RWPE2 (cell line): ENCODE data around the gene ZNF511.

ENCODE experiments used
- ATAC-seq: fragments of 200-7000 bp; cut with Tn5 transposase; 3 replicates; pipeline ENCODE4 v1.9.1; 2021; ENCODE audit warnings: low read depth
- DNase-seq: peaks from one replicate; pipeline ENCODE4 v3.0.0-alpha.2; 2020; ENCODE audit warnings: low spot score
- H3K27ac ChIP-seq: fragments of 450-650 bp; 2 replicates; pipeline ENCODE4 v1.5.1; 2017; ENCODE audit warnings: mild to moderate bottlenecking; ENCODE audit not compliant: poor library complexity, severe bottlenecking
- H3K27me3 ChIP-seq: fragments of 250-450 bp; sonication (Bioruptor Pico); 2 replicates; pipeline ENCODE4 v1.5.1; 2021; ENCODE audit warnings: mild to moderate bottlenecking, moderate library complexity; ENCODE audit not compliant: insufficient read depth, poor library complexity, severe bottlenecking
- H3K36me3 ChIP-seq: fragments of 250-450 bp; sonication (Bioruptor Pico); 2 replicates; pipeline ENCODE4 v1.5.1; 2020; ENCODE audit warnings: low read depth, mild to moderate bottlenecking, moderate library complexity
- H3K4me1 ChIP-seq: fragments of 250-450 bp; sonication (Bioruptor Pico); 2 replicates; pipeline ENCODE4 v1.5.1; 2021; ENCODE audit warnings: mild to moderate bottlenecking, moderate library complexity; ENCODE audit not compliant: insufficient read depth, poor library complexity, severe bottlenecking
- H3K4me3 ChIP-seq: fragments of 250-450 bp; sonication (Bioruptor Pico); 2 replicates; pipeline ENCODE4 v1.5.1; 2021; ENCODE audit warnings: mild to moderate bottlenecking, moderate library complexity; ENCODE audit not compliant: severe bottlenecking
- H3K9me3 ChIP-seq: fragments of 250-450 bp; sonication (Bioruptor Pico); 2 replicates; pipeline ENCODE4 v1.5.1; 2021; ENCODE audit warnings: mild to moderate bottlenecking, moderate library complexity; ENCODE audit not compliant: severe bottlenecking
- CTCF ChIP-seq: fragments of 450-650 bp; IDR thresholded peaks from one replicate; pipeline ENCODE4 v1.5.1; 2017; ENCODE audit warnings: mild to moderate bottlenecking, moderate library complexity; ENCODE audit not compliant: poor library complexity, severe bottlenecking

ZNF511 gene

DNA sequence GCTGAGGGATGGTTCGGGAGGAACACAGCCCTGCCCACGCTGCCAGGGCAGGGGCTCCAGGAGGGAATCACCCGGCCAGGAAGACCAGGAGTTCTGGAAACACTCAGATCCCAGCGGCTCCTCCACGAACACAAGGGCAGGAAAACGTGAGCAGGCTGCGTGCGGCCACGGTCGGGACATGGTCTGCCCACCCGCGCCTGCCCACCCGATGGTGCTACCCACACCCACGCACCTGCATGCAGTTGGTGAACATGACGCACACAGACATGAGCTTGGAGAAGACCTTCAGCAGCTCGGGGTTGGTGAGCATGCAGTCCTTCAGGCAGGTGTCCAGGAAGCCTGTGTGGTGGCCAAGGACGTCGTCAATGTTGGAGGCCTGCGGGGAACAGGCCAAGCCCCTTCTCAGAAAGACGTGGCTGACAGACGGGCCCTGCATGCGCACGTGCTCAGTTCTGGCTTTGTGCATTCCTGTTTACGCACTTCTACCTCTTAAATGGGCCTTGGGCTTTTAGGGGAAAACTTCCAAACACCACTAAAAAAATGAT, 25.8 kb upstream of the ZNF511 start:
- no peaks in the 10 kb centered on the region for H3K9me3 ChIP-seq
- ATAC-seq (no peak), DNase-seq (no peak)
- H3K4me1 ChIP-seq: peaks cover 18% of the 10 kb centered on the region
- peaks cover 71% of the 10 kb centered on the region for H3K36me3 ChIP-seq
- no peak for TF ChIP-seq CTCF
- no peaks in the 10 kb centered on the region for H3K27me3 ChIP-seq
- H3K27ac ChIP-seq: no peak overlapping the region
- H3K4me3 ChIP-seq: no peak overlapping the region

DNA sequence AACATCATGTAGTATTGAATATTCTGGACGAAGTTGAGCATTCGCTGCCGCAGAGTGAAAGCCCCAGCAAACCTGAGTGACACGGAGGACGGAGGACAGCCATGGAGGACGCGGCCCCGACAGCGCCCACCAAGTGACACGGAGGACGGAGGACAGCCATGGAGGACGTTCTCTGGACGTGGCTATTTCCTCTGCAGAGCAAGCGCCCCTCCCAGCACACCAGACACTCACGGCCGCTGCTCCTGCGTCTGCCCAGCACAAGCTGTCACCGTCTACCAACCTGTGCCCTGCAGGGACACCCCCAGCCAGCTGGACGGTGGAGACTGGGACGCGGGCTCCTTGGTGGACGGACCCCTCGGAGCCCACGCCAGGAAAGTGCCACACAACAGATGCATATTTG, 24.8 kb upstream of the ZNF511 start:
- H3K9me3 ChIP-seq: no peaks in the 10 kb centered on the region
- peaks cover 77% of the 10 kb centered on the region for H3K36me3 ChIP-seq
- TF ChIP-seq CTCF: no peak
- H3K27ac ChIP-seq: no peak overlapping the region
- peaks cover 8% of the 10 kb centered on the region for H3K4me1 ChIP-seq
- H3K4me3 ChIP-seq: no peak overlapping the region
- no peak for DNase-seq
- no peak for ATAC-seq
- H3K27me3 ChIP-seq: no peaks in the 10 kb centered on the region

GRCh38 chr10:133285217-133285616, 23.5 kb upstream of the ZNF511 start:
- Histone ChIP-seq H3K27me3 (no peaks in the 10 kb centered on the region), H3K36me3 (peaks cover 80% of the 10 kb centered on the region), H3K4me1 (no peaks in the 10 kb centered on the region), H3K9me3 (no peaks in the 10 kb centered on the region), H3K4me3 (no peak overlapping the region), H3K27ac (no peak overlapping the region)
- DNase-seq: no peak
- ATAC-seq: no peak
- TF ChIP-seq CTCF: no peak

GRCh38 chr10:133286366-133286765, 22.3 kb upstream of the ZNF511 start:
- Histone ChIP-seq H3K36me3 (peaks cover 83% of the 10 kb centered on the region), H3K4me1 (no peaks in the 10 kb centered on the region), H3K9me3 (no peaks in the 10 kb centered on the region), H3K4me3 (no peak overlapping the region), H3K27ac (no peak overlapping the region), H3K27me3 (no peaks in the 10 kb centered on the region)
- TF ChIP-seq CTCF: no peak
- ATAC-seq (no peak), DNase-seq (no peak)

DNA sequence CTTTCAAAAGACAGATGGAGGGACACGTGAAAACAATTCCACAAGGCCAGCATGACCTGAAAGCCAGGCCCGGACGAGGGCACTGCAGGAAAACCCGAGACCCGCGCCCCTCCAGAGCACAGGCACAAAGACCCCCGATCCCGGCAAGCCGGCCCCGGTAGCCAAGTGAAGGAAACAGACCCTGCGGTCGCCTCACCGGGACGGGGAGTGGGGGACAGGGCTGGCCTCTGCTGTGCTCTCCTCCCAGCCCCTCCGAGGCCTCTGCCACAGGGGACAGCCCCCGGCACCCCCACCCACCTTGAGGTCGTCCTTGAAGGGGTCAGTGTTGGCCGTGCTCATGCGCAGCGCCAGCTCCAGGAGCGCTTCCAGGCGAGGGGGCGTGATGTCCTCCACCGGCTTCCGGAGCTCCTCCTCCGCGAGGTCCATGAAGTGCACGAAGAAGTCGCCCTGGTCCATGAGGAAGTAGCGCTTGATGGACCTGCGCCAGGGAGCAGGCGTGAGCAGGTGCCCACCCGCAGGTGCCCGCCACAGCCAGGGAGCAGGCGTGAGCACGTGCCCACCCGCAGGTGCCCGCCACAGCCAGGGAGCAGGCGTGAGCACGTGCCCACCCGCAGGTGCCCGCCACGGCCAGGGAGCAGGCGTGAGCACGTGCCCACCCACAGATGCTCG, 20.7 kb upstream of the ZNF511 start:
- Histone ChIP-seq H3K36me3 (peaks cover 77% of the 10 kb centered on the region), H3K4me3 (no peak overlapping the region), H3K27me3 (no peaks in the 10 kb centered on the region), H3K4me1 (peaks cover 6% of the 10 kb centered on the region), H3K9me3 (no peaks in the 10 kb centered on the region), H3K27ac (no peak overlapping the region)
- DNase-seq (no peak), ATAC-seq (no peak)
- TF ChIP-seq CTCF: no peak
